Fibroblast of peridontal ligament (primary cell): ENCODE measurements around the gene DDN.

Source experiments
- DNase-seq: peaks from one replicate; pipeline ENCODE4 v3.0.0-alpha.2; 2010; ENCODE audit errors: extremely low read depth

The DDN gene

DNA sequence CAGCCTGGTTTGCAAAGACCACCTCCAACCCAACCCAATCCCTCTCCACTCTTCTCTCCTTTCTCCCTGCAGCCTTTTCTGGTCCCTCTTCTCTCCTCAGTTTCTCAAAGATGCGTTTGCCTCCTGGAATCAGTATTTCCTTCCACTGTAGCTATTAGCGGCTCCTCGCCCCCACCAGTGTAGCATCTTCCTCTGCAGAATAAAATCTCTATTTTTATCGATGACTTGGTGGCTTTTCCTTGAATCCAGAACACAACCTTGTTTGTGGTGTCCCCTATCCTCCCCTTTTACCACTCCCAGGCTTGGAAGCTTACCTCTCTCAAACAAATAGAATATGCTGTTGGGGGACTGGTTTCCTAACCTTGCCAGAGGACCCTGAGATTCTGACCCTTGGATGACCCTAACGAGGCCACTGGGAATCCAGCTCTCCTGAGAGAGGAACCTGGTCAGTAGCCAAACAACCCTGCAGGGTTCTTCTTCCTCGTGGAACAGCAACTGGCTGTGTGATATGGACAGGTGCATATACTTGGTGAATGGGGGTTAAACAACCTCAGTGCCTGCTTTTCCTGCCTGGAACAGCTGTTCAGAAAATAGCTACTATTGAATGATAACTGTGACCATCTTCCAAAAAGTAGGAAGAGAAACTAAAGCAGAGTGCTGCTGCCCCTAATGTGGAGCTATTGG lies 16.6 kb downstream of the DDN start:
- DNase-seq = no peak

GRCh38 chr12:48981757-48982157 lies 17.4 kb downstream of the DDN start:
- DNase-seq = no peak

GRCh38 chr12:48980953-48981756 lies 18.0 kb downstream of the DDN start:
- no peak for DNase-seq

GRCh38 chr12:48980389-48980952 lies 18.7 kb downstream of the DDN start:
- no peak for DNase-seq

DNA sequence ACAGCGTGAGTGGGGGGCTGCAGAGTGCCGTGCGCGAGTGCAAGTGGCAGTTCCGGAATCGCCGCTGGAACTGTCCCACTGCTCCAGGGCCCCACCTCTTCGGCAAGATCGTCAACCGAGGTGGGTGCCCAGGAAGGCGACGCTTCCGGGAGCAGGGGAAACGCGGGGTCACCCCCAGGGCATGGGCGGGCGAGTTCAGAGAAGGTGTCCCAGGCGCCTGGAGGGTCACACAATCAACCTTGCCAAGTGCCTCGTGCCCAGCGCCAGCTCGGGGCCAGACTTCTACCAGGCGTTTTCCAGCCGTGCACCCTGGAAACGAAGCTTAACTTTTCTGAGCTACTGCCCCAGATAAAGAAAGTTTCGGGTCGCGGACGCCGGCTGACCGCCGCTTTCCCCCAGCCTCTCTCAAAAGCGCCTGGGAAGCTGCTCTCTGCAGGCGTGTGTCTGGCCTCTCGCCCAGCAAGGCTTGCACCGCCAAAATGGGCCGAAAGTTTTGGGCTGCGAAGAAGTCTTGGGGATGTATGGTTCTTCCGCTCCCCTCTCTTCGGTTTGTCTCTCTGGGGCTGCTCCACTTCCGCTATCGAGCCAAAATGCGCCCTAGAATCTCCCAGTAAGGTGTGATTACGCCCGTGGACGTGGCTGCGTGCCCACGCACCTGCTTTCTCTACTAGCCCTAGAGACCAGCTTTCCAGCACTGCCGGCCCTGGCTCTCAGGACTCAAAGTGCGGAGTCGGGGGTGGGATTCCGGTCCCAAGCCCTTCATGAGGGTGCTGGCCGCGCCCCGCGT lies 19.4 kb downstream of the DDN start:
- no peak for DNase-seq

DNA sequence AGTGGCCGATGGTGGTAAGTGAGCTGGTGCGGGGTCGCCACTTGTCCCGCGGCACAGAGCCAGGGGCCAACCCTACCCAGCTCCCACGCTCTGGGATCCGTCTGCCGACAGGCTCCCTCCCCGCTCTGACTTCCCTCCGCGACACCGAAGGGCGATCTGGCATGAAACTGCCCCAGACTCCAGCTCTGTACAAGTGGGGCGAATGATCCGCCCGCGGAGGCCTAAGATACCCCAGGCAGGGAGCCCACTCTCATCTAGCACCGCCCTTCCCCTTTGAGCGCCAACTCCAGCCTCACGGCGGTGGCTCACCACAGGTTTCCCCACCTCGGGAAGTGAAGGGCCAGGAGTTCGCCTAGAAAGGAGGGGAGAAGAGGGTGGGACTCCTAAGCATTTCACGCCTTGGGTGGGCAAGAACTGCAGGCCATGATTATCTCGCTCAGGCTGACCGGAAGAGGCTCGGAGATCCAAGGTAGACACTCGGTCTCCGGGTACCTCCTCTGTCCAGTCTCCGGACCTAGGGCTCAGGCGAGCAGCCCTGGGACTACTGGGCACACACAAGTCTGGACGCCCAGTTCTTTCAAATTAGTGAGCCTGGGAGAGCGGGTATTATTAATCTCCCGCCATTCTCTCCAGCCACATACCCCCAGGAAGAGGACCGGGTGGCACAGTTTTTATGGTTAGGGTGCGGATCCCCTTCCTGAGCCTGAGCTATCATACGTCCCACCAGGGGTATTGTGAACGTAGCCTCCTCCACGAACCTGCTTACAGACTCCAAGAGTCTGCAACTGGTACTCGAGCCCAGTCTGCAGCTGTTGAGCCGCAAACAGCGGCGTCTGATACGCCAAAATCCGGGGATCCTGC lies 20.2 kb downstream of the DDN start:
- DNase-seq = no peak

- DNase-seq = no peak
Observed at GRCh38 chr12:48978291-48978740, 20.9 kb downstream of the DDN start, which contains the start of gene WNT1. Gene WNT1, plus strand, starts transcription at chr12:48978322. Its CDS starts 329 bp downstream, at chr12:48978651.

- no peak for DNase-seq
Observed at GRCh38 chr12:48977290-48978281, 21.6 kb downstream of the DDN start.

DNA sequence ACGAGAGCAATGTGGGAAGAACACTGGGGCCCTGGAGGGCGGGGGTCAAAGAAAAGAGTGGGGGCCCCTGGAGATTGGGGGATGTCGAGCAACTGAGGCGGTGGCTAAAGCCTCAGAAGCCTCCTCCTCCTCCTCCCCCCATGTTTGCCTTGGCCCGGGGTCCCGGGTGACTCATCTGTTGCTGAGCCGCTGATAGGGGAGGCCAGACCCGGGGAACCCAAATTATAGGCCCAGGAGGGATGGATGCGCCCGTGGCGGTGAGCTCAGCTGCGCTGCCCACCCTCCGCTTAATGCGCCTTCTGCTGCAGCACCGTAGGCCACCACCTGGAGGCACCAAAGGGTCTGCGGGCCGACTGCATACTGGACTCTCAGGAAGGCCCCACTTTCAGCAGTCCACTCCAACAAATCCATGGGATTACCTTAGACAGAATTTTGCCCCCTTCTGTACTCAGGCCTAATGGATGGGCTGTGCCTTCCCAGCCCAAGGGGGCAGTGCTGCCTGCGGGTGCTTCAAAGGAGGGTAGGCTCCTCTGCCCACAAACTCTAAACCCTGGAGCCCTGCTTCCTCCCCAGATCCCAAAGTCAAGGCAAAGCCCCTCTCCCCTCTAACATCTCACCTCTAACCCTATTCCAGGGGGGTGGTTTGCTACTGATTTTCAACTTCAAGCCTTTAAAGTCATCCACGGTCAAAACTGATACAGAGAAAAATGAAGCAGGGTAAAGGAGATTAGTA lies 25.1 kb downstream of the DDN start:
- peak; percentile 46 for DNase-seq

GRCh38 chr12:48973531-48973930 lies 25.6 kb downstream of the DDN start:
- DNase-seq = peak; percentile 29

DNA sequence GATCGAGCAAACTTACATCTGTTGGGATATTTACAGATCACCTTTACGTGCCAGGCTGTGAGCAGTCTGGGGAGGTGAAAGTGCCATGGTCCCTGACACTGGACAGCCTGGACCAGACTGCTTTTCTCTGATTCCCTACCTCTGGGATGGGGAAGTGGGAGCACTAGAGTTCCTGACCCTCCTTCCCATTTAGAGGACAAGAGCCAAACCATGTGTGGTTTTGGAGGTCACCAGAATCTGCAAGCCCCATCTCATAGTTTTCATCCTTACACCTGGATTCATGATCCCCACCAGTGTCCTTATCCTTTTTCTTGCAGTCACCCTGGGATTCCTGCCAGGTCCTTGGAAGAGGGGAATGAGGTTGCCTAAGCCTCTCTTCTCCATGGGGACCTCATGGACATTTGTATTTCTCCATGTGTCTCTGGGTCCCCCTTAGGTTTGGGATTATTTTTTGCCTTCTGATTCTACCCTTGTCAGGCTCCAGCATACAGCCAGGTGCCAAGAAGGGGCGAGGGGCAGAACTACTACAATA lies 26.2 kb downstream of the DDN start:
- DNase-seq = no peak

DNA sequence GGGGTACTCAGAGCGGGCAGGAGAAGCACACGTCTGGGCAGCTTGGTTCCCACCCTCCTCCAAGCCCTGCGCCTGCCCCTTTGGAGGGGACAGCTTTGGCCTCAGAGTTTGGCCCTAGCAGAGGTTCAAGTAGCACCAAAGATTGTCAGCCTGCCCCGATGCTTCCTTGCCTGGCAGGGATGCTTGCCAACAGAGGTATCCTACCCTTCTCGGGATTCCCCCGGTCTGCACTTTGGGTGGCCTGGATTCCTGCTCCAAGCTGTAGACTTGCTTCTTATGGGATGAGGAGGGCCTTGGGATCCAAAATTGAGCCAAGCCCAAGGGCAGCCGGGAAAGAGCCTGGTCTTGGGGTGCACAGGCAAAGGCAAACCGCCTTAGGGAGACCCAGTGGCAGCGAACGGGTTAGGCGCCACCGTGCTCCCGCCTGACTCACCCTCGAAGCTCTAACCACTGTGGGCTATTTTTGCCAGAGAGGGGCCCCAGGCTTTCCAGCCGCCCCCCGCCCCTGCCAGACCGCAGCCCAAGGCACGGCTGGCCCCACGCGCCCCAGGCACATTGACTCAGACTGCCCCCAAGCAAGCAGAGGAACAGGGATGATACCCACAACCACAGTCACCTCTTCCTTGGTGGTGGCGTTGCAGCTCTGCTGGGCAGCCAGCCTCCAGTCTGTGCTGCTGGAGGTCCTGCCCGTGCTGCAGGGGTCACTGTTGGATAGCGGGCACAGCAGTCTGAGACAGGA lies 26.8 kb downstream of the DDN start:
- DNase-seq = no peak

GRCh38 chr12:48970702-48971334 lies 28.4 kb downstream of the DDN start:
- no peak for DNase-seq

DNA sequence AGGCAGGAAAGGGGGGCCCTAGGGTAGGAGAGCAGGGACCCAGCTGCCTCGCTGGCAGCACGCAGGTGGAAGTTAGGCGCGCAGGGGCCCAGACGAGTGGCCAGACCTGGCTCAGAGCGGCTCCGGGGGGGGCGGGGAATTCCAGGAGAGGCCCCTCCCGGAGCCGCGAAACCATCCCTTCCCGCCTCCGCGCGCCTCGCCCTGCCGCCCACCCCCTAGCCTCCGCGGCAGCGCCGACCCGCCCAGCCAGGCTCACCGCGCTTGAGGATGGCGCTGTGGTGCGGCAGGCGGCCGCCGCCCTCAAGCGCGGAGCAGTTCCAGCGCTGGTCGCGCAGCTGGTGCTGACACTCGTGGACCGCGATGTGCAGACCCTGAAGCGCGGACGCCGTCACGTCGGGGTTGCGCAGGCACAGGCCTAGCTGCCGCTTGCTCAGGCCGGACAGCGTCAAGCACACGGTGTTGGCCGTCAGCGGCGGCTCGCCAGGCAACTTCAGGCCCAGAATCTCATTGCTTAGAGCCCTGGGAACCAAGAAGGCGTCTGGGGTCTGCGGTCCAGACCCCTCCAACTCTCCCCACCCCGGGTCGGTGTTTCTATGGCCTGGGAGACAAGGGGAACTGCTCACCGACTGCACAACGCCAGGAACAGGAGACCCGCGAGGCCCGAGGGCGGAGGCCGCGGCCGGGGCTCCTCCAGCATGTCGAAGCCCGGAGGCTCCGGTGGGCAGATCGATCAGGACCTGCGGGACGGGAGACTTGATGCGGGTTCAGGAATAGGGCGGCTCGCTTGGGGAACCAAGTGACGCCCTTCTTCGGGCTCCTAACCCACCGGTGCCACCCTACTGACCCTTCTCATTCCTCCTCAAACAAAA lies 29.1 kb downstream of the DDN start:
- no peak for DNase-seq

GRCh38 chr12:48969160-48969771 lies 29.9 kb downstream of the DDN start:
- DNase-seq = no peak

GRCh38 chr12:48968467-48968866 lies 30.7 kb downstream of the DDN start:
- no peak for DNase-seq
